ENCODE measurements around the gene MTMR11. TPM values are rescaled to one million over a fixed set of nuclear protein-coding genes. Genes with fewer than 3 reads are reported as not detected.
"Not testable (repeated sequence)": the region's sequence is repeated elsewhere in the genome, so short reads cannot be mapped to it uniquely, and the experiment has no call there.

Gene MTMR11
- total RNA-seq, 1 donor from 2014 or later = 39.3 TPM

GRCh38 chr1:149945206-149945605 is 8.5 kb upstream of the MTMR11 start:
- Mint-ChIP-seq H3K9me3 (no peaks in the 10 kb centered on the region), H3K4me1 (peaks cover 5% of the 10 kb centered on the region), H3K27me3 (ENCODE audit: low read depth) (no peaks in the 10 kb centered on the region), H3K27ac (no peak overlapping the region), H3K4me3 (no peak overlapping the region), H3K36me3 (peaks cover 25% of the 10 kb centered on the region)
- TF ChIP-seq, protein P1, sequence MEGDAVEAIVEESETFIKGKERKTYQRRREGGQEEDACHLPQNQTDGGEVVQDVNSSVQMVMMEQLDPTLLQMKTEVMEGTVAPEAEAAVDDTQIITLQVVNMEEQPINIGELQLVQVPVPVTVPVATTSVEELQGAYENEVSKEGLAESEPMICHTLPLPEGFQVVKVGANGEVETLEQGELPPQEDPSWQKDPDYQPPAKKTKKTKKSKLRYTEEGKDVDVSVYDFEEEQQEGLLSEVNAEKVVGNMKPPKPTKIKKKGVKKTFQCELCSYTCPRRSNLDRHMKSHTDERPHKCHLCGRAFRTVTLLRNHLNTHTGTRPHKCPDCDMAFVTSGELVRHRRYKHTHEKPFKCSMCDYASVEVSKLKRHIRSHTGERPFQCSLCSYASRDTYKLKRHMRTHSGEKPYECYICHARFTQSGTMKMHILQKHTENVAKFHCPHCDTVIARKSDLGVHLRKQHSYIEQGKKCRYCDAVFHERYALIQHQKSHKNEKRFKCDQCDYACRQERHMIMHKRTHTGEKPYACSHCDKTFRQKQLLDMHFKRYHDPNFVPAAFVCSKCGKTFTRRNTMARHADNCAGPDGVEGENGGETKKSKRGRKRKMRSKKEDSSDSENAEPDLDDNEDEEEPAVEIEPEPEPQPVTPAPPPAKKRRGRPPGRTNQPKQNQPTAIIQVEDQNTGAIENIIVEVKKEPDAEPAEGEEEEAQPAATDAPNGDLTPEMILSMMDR (IDR thresholded peaks at IDR 0.05; ENCODE audit: unreplicated experiment) = no peak
- DNase-seq (ENCODE audit: low spot score in 2 of 2, unreplicated experiment in 2 of 2) = no peak

DNA sequence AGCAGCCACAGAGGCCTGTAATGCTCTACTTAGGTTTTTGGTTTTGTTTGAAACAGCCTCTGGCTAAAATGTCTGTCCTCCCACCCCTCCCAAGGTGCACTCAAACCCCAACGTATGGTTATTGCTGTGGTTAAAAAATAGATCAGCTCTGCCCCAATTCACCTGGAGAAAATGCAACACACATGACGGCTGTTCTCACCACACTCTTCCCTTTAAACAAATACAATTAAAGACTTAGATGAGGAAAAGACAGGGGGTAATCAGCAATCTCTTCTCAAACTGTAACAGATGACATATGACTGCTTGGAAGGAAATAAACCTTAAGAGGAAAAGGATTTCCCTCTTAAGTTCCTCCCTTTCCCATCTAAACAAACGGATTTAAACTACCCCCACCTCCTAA is 6.2 kb upstream of the MTMR11 start:
- Mint-ChIP-seq H3K36me3 (peaks cover 15% of the 10 kb centered on the region), H3K9me3 (no peaks in the 10 kb centered on the region), H3K4me1 (peaks cover 18% of the 10 kb centered on the region), H3K27me3 (ENCODE audit: low read depth) (no peaks in the 10 kb centered on the region), H3K4me3 (no peak overlapping the region), H3K27ac (peak overlapping the region; percentile 73)
- TF ChIP-seq, protein P1 (IDR thresholded peaks at IDR 0.05; ENCODE audit: unreplicated experiment) = no peak
- no peak for DNase-seq (ENCODE audit: low spot score in 2 of 2, unreplicated experiment in 2 of 2)

- no peak for DNase-seq (ENCODE audit: low spot score in 2 of 2, unreplicated experiment in 2 of 2)
- Mint-ChIP-seq H3K4me3 (no peak overlapping the region), H3K27me3 (ENCODE audit: low read depth) (no peaks in the 10 kb centered on the region), H3K36me3 (peaks cover 15% of the 10 kb centered on the region), H3K27ac (peak overlapping the region; percentile 83), H3K9me3 (no peaks in the 10 kb centered on the region), H3K4me1 (peaks cover 25% of the 10 kb centered on the region)
- TF ChIP-seq, protein P1 (IDR thresholded peaks at IDR 0.05; ENCODE audit: unreplicated experiment) = no peak
Measured at GRCh38 chr1:149942207-149942606, 5.5 kb upstream of the MTMR11 start.

GRCh38 chr1:149940427-149940826 is 3.7 kb upstream of the MTMR11 start:
- DNase-seq (ENCODE audit: low spot score in 2 of 2, unreplicated experiment in 2 of 2) = no peak
- no peak overlapping the region for H3K4me3 Mint-ChIP-seq
- H3K36me3 Mint-ChIP-seq = peaks cover 11% of the 10 kb centered on the region
- H3K4me1 Mint-ChIP-seq = peaks cover 42% of the 10 kb centered on the region
- H3K27me3 Mint-ChIP-seq (ENCODE audit: low read depth) = no peaks in the 10 kb centered on the region
- H3K9me3 Mint-ChIP-seq = no peaks in the 10 kb centered on the region
- TF ChIP-seq, protein P1 (IDR thresholded peaks at IDR 0.05; ENCODE audit: unreplicated experiment) = no peak
- peak overlapping the region; percentile 100 for H3K27ac Mint-ChIP-seq

DNA sequence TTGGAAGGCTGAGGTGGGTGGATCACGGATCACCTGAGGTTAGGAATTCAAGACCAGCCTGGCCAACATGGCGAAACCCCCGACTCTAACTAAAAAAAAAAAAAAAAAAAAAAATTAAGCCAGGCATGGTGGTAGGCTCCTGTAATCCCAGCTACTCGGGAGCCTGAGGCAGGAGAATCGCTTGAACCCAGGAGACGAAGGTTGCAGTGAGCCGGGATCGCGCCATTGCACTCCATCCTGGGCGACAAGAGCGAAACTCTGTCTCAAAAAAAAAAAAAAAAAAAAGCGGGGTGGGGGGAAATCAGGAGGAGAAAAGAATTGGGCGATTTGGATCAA is 2.0 kb upstream of the MTMR11 start:
- H3K27me3 Mint-ChIP-seq (ENCODE audit: low read depth); DNase-seq (ENCODE audit: low spot score in 2 of 2, unreplicated experiment in 2 of 2); H3K9me3 Mint-ChIP-seq; H3K36me3 Mint-ChIP-seq: not testable (repeated sequence)
- H3K4me1 Mint-ChIP-seq = peaks cover 46% of the 10 kb centered on the region
- peak overlapping the region; percentile 82 for H3K4me3 Mint-ChIP-seq
- H3K27ac Mint-ChIP-seq = peak overlapping the region; percentile 100

DNA sequence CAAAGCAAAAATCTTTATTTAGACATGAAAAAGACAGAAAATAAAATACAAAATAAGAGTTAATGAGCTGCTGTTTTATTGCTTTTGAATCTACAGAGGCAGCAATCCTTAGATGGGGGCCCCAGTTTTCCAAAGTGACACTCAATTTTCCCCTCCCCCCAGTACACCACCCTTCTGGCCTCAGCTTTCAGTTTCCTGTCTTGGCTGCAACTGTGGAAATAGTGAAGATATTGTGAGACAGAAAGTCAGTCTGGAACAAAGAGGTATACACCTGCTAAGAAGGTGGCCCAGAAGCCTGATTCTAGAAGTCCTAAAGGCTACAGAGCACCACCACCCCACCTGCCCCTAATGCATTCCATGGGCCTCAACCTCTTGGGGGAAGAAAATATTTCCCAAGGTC is 1.1 kb upstream of the MTMR11 start:
- no peaks in the 10 kb centered on the region for H3K27me3 Mint-ChIP-seq (ENCODE audit: low read depth)
- H3K9me3 Mint-ChIP-seq = no peaks in the 10 kb centered on the region
- H3K4me3 Mint-ChIP-seq = peak overlapping the region; percentile 82
- H3K36me3 Mint-ChIP-seq = peaks cover 10% of the 10 kb centered on the region
- TF ChIP-seq, protein P1 (IDR thresholded peaks at IDR 0.05; ENCODE audit: unreplicated experiment) = no peak
- H3K27ac Mint-ChIP-seq = peak overlapping the region; percentile 100
- DNase-seq (ENCODE audit: low spot score in 2 of 2, unreplicated experiment in 2 of 2) = no peak
- H3K4me1 Mint-ChIP-seq = peaks cover 46% of the 10 kb centered on the region
